ENCODE measurements around the gene C3orf18. TPM values are rescaled to one million over a fixed set of nuclear protein-coding genes. Genes with fewer than 3 reads are reported as not detected.
A peak's percentile ranks its signal among the peaks of the same experiment; 100 is the strongest.

C3orf18 gene
- total and polyA plus RNA-seq, 9 of the 15 experiments (the other 6 are each of a cell fraction or from before 2014, with no cell fraction given): 0.01 to 2.3 (median 0.94) TPM

- no peak for TF ChIP-seq CBX2 (IDR thresholded peaks at IDR 0.05; ENCODE audit: insufficient read depth, low read length, poor library complexity, severe bottlenecking)
- TF ChIP-seq RAD21 (CRISPR knock-in tag; conservative IDR thresholded peaks at IDR 0.05 in 1 of 2, IDR thresholded peaks at IDR 0.05 in 1 of 2): peak; percentile 86 to 90
- TF ChIP-seq NFXL1 (CRISPR knock-in tag; IDR thresholded peaks at IDR 0.05): no peak
- TF ChIP-seq ZNF79 (CRISPR knock-in tag; IDR thresholded peaks at IDR 0.05; ENCODE audit: low read depth): no peak
- TF ChIP-seq CEBPB (tag; IDR thresholded peaks at IDR 0.05): 0 out of 2 replicates have a peak, but pooled peaks have one; percentile 12
- no peak for TF ChIP-seq SMARCC2 (IDR thresholded peaks at IDR 0.05; ENCODE audit: low read depth)
- no peak for TF ChIP-seq PTRF (tag; IDR thresholded peaks at IDR 0.05)
- no peak for TF ChIP-seq KLF6 (CRISPR knock-in tag; IDR thresholded peaks at IDR 0.05; ENCODE audit: borderline replicate concordance)
- TF ChIP-seq CBX8 (IDR thresholded peaks at IDR 0.05; ENCODE audit: borderline replicate concordance, extremely low read depth, low read depth, low read length, poor library complexity, severe bottlenecking): no peak
- TF ChIP-seq BRF1 (IDR thresholded peaks at IDR 0.05; ENCODE audit: borderline replicate concordance, extremely low read depth, insufficient read length): no peak
- TF ChIP-seq TOE1 (IDR thresholded peaks at IDR 0.05; ENCODE audit: borderline replicate concordance): no peak
- TF ChIP-seq TOE1 (CRISPR knock-in tag; IDR thresholded peaks at IDR 0.05; ENCODE audit: borderline replicate concordance, low read depth): no peak
- TF ChIP-seq ZNF23 (CRISPR knock-in tag; IDR thresholded peaks at IDR 0.05): no peak
- no peak for TF ChIP-seq ARHGAP35 (IDR thresholded peaks at IDR 0.05; ENCODE audit: partially characterized antibody)
- TF ChIP-seq SRSF3 (IDR thresholded peaks at IDR 0.05; ENCODE audit: insufficient read depth, low read length): no peak
- no peak for TF ChIP-seq COPS2 (conservative IDR thresholded peaks at IDR 0.05)
- no peak for TF ChIP-seq ZBTB34 (CRISPR knock-in tag; IDR thresholded peaks at IDR 0.05)
- no peak for TF ChIP-seq ZNF280A (IDR thresholded peaks at IDR 0.05; ENCODE audit: low read depth, partially characterized antibody)
- no peak for TF ChIP-seq RBBP5 (IDR thresholded peaks at IDR 0.05; ENCODE audit: borderline replicate concordance, insufficient read depth, low read length, poor library complexity, severe bottlenecking)
- TF ChIP-seq ZNF668 (CRISPR knock-in tag; IDR thresholded peaks at IDR 0.05): no peak
- TF ChIP-seq MTA3 (IDR thresholded peaks at IDR 0.05; ENCODE audit: borderline replicate concordance): no peak
- no peak for TF ChIP-seq RBFOX2 (IDR thresholded peaks at IDR 0.05; ENCODE audit: low read depth, low read length)
- no peak for TF ChIP-seq IRF9 (tag; IDR thresholded peaks at IDR 0.05)
Measured at GRCh38 chr3:50616003-50616769, 48.6 kb upstream of the C3orf18 start (continued).
